ENCODE results near the gene MACROD2.

The MACROD2 gene

DNA sequence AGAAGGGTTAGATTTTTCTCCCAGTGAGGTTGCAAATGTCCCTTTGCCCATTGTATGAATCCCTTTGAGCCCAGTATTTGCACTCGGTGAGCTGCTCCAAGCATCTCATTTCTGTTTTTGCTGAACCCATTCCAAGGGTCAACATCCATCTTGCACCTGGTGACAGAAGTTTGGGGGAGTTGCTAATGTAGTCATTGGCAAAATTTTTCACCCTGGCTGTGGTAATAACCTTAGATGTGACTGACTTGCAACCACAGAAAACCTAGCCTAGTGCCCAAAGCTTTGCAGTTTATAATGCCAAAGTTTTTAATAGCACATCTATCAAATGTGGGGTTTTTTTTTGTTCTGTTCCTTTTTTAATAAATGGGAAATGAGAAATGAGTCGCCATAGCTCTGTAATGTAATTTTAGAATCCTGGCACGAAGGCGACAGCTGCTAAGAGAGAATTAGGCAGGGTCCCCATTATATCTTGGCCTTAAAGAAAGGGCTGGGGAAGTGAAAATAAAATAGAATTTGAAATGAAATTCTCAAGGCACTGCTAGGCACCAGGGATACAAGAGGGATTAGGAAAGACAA is 1895.2 kb downstream of the MACROD2 start:
- TF ChIP-seq CTCF (conservative IDR thresholded peaks at IDR 0.05) (no peak), ZFX (IDR thresholded peaks at IDR 0.05) (no peak)
- H3K27ac ChIP-seq, result no peak overlapping the region

- TF ChIP-seq ZFX (IDR thresholded peaks at IDR 0.05), result no peak
- TF ChIP-seq CTCF (conservative IDR thresholded peaks at IDR 0.05), result no peak
Measured at GRCh38 chr20:15895126-15895525, 1899.8 kb downstream of the MACROD2 start.

GRCh38 chr20:15895560-15896084 is 1900.3 kb downstream of the MACROD2 start:
- H3K27ac ChIP-seq, result no peak overlapping the region

More at GRCh38 chr20:15895126-15895525, 1899.8 kb downstream of the MACROD2 start:
- no peak overlapping the region for H3K27ac ChIP-seq

DNA sequence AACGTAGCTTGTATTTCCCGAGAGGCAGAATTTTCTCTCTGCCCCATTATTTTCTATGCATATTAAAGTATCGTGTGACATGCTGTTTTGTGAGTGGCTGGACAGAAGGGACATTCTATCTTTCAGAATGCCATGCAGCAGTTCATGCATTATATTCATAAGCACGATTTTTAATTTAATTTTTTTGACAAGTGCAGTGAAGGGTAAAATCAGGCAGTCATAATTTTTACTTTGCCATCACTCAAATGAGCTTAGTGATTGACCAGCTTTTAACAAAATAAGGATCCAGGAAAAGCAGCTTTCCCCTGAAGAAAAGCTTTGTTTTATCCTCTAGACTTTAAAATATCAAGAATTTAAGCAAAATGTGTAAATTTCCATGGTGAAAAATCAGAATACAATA is 1904.7 kb downstream of the MACROD2 start:
- TF ChIP-seq CTCF (conservative IDR thresholded peaks at IDR 0.05) (no peak), ZFX (IDR thresholded peaks at IDR 0.05) (no peak)
- no peak overlapping the region for H3K27ac ChIP-seq

More at GRCh38 chr20:15895560-15896084, 1900.3 kb downstream of the MACROD2 start:
- TF ChIP-seq CTCF (conservative IDR thresholded peaks at IDR 0.05) (no peak), ZFX (IDR thresholded peaks at IDR 0.05) (no peak)

GRCh38 chr20:15900443-15900842 is 1905.1 kb downstream of the MACROD2 start:
- no peak overlapping the region for H3K27ac ChIP-seq
- TF ChIP-seq ZFX (IDR thresholded peaks at IDR 0.05) (no peak), CTCF (conservative IDR thresholded peaks at IDR 0.05) (no peak)

DNA sequence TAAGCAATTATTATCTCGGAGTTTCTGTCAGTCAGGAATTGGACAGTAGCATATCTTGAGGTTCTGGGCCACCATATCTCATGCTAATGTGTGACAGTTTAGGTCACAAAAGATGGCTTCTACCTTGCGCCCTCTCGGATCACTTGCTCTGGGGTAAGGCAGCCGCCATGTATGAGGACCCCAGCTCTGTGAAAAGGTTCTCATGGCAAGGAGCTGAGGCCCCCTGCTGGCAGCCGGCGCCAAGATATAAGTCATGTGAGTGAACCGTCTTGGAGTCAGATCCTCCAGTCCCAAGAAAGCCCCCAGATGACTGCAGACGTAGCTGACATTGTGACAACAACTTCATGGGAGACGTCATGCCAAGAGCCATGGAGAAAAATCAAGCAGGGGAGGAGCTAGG is 1907.2 kb downstream of the MACROD2 start:
- H3K27ac ChIP-seq, result no peak overlapping the region
- no peak for TF ChIP-seq ZFX (IDR thresholded peaks at IDR 0.05)
- TF ChIP-seq CTCF (conservative IDR thresholded peaks at IDR 0.05), result peak; percentile 65

DNA sequence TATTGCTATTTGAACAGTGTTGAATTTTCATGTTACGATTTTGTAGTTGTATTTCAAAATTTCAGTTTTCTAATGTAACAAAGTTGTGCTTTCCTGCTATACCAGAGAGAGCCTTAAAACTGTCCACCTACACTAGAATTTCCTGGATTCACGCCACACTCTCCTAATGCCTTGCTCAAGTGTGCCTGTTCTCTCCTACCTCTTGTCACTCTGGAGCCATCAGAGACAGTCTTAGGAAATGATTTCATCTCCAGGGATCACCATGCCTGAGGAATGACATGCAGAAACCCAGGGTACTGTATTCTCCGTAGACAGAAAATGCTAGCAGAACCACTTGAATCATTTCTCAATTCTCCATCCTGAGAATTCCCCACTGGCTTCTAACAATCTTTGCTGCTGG is 1910.3 kb downstream of the MACROD2 start:
- H3K27ac ChIP-seq, result no peak overlapping the region
- no peak for TF ChIP-seq CTCF (conservative IDR thresholded peaks at IDR 0.05)
- no peak for TF ChIP-seq ZFX (IDR thresholded peaks at IDR 0.05)
